C1 segment of cervical spinal cord (tissue), 14 donors: ENCODE results near the gene C2orf92.

ENCODE experiments used
- DNase-seq, 14 donors: peaks; one replicate each; lab custom pipeline; 2025; lab: John Stamatoyannopoulos, UW

Gene C2orf92

DNA sequence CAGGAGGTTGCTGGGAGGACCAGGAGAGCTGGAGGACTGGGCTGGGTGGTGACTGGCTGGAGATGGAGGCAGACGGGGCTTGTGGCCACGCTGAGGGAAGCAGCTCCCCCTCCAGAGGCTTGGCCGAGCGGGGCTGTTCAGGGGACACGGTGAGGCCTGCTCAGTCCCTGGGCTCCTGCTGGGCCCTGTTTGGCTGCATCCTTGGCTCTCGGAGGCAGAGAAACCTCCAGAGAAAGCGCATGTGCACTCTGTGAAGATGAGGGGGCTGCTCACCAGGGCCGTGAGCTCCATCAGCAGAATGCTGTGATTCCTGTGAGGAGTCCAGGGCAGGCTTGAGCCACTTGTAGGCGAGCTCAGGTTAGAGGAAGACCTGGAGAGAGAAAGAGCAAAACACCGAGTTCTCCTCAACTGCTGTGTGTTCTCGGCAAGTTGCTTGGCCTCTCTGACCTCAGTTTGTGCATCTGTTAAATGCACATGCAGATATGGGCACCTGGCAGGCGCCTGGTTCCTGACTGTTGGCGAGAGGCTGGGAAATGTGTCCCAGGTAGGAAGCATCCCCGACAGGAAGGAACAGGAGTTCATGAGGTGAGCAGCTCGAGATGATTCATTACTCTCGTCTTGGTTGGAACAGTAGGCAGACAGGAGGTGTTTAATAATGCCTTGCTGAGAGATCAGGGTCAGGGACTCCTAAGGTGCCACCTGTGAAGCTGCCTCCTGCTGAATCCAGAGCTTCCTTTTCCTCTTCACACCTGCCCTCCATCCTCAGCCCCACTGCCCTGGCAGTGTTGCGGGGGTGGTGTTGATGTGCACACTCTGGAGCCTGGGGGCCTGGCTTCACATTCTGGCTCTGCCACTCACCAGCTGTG is 44.8 kb downstream of the C2orf92 start:
- no peak for DNase-seq

DNA sequence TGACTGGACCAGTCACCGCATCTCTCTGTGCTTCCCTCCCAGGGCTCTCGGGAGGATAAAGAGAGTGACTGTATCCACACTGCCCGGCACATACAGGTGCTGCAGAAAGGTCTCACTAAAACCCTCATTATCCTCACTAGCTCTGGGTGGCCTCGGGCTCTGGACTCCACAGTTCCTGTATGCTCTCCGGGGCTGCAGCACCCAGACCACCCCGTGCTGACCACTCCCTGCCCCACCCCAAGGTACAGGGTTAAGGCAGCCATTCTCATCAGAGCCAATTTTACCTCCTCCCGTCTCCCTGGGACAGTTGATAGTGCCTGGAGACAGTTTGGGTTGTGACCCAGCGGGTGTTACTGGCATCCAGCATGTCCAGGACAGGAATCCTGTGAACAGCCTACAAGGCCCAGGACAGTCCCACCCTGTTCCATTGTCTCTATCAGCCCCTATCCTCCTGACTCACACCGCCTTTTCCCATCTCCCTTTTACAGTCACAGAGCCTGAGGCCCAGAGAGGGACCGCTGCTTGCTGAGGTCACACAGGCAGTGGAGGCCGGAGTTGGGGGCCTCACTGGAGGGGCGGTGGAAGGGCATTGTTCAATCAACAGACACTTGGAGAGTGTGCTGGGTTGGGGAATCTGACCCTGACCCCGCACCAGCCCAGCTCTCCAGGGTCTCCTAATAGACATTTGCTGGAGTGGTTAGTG is 45.6 kb downstream of the C2orf92 start:
- DNase-seq: no peak

DNA sequence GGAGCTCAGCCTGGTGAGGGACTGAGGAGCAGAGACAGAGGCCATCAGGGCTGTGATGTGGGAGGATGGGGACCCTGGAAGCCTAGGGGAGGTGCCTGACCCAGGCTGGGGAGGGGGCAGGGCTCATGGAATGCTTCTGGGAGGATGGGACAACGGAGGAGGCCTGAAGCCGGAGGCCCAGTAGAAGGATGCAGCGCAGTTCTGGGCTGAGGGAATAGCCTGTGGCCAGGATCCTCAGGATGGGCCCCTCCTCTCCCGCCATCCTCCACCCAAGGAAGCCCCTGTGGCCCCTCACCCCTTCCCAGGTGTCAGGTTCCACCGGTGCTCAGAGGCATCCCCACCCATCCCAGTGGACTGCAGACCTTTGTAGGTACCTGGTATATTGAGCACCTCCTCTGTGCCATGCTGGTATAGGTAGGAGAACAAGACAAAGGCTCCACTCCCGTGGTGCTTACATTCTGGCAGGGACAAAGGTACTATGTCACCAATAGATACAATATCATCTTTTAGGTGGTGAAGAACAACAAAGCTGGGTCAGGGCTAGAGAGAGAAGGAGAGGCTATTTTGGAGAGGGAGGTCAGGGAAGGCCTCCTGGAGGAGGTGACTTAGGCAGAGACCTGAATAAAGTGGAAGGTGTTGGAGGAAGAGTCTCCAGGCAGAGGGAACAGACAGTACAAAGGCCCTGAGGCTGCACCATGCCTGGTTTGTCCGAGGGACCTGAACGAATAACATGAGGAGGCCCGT is 46.6 kb downstream of the C2orf92 start:
- no peak for DNase-seq

DNA sequence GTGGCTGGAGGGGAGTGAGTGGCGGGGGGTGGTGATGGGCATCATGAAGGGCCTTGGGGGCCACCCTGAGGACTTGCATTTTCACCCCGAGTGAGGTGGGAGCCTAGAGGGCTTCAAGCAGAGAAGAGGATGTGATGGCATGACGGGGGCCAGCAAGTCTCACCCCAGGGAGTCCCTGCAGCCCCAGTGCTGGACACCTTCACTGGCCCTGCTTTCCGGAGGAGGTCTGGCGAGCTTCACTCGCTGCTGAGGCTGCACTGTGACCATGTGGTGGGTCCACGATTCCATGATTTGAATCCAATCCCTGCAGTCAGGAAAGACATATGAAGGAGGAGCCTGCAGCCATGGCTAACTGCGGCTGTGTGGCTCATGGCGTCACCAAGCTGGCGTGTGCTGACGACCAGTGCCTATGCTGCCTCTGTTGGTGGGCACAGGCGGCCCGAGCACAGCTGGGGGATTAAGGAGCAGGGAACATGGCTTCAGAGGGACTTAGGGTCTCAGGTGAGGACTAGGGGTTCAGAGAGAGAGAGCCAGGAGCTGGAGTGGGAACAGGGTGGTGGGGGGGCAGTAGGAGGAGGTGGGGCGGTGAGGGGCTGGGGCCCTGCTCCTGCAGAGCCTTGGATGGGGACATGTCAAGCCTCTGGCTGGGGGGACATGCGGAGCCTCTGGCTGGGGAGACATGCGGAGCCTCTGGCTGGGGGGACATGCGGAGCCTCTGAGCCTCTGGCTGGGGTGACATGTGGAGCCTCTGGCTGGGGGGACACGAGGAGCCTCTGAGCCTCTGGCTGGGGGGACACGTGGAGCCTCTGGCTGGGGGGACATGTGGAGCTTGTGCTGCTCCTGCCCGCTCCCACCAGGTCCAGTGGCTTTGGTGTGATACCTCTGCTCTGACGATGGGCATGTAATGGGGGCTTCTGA is 47.4 kb downstream of the C2orf92 start:
- no peak for DNase-seq

DNA sequence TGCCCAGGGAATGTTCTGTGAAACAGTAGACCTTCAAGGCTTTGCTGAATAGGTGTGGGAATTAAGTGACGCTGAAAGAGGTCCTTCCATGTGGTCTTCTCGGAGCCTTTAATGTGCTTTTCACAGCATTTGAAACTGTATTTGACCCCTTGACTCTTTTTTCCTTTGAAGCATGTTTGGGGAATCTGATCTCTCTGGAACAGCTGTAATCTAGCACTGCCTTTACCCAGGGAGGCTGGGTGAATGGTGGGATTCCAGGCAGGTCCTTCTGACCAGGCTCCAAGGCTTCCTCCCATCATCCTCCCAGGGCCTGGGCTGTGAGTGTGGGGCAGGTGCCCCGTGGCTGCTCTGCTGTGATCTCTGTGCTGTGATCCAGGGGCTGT is 48.1 kb downstream of the C2orf92 start:
- DNase-seq: no peak

DNA sequence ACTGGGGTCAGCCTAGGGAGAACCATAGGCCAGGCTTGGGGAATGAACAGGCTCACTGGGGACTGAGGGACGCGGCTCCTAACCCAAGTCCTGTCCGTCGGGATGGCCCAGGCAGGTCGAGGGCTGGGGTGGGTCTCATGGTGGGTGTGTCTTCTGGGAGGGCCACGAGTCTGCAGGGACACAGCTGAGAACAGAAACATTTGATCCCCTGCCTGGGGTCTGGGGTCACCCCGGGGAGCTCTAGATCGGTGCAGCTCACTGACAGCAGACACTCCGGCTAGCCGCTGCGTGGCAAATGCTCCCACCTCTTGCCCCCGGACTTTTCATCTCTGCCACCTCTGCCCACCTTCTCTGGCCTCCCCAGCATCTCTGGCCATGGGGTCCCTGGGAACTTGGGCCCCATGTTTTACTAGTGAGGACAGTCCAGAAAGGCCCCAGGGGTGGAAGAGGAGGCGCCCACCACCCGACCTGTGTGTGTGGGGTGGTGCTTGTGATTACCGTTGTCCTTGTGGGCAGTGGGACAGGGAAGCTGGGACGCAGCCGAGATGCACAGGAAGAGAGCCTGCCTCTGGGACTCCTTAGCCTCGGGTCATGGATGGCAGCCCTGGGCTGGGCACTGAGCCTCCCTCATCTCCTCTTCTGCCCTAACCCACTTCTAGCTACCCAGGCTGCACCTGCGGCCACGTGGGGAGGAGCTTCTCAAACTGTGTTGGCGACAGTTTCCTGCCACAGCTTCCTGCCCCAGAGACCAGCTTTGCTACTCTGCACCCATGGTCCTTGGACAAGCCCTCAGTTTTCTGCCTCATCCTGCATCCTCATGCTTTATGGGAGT is 48.8 kb downstream of the C2orf92 start:
- DNase-seq: no peak

DNA sequence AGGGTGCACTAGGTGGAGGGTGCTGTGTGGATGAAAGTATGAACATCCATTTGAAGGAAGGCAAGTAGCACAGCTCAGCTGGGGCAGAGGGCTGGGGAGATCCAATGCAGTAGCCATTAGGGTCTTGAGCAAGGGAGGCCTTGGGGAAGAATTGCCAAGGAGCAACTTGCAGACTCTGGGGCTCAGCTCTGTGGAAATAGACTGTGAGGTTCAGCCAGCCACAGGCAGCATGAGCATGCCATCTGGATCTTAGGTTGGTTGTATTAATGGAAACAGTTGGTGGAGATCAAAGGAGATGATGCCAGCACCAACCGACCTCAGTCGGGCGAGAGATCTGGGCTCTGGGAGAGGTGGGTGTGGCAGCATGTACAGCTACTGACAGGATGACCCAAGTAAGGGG is 49.4 kb downstream of the C2orf92 start:
- DNase-seq: no peak

DNA sequence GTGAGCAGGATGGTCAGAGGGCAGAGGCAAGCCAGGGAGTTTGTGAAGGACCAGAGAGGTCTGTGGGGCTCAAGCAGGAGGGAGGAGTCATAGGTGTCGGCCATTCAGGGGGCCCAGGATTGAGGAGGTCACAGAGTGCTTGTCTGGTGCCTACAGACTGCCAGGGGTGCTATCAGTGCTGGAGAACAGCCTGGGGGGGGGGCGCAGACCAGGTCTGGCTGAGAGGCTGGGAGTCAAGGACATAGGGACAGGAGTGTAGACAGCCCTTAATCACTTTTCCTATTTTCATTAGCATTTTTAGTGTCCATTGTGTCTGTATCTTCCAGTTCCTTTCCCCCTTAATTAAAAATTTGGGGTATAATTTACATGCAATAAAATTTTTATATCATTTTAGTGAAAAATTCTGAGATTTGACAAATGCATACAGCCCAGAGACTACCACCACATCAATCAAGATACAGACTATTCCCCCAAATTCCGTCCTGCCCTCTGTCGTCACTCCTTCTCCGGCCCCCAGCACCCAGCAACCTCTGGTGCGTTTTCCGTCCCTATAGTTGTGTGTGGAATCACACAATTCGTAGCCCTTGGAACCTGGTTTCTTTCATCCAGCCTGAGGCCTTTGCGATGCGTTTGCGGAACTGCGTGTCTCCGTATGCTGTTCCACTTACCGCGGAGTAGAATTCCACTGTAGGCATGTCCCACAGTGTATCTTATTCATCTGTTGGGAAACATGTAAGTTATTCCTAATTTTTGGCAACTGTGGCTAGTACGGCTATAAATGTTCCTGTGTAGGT is 50.0 kb downstream of the C2orf92 start:
- no peak for DNase-seq

DNA sequence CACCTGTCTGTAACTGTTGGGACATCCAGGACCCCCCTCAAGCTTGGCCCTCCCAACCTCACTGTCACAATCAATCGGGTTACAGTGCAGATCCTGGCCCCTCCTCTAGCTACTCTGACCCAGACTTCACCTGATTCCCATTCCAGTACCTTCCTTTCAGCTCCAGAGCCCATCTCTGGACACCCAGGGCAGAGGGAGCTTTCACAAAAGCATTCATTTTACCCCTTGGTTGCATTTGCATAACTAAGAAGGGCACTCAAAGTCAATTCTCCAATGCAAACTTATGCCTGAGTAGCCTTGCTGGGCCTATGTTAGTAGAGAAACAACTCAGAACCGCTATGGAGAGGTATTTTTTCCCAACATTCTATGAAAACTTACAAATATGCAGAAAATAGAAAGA is 51.2 kb downstream of the C2orf92 start:
- DNase-seq: no peak

DNA sequence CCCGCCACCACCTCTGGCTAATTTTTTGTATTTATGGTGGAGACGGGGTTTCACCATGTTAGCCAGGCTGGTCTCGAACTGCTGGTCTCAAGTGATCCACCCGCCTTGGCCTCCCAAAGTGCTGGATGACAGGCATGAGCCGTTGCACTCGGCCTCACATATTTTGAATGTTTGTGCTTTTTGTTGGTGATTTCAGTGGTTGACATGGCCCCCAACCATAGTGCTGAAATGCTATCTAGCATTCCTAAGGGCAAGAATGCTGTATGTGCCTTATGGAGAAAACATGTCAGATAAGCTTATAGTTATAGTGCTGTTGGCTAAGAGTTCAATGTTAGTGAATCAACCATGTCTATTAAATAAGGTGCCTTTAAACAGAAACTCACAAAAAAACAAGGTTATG is 52.7 kb downstream of the C2orf92 start:
- no peak for DNase-seq

DNA sequence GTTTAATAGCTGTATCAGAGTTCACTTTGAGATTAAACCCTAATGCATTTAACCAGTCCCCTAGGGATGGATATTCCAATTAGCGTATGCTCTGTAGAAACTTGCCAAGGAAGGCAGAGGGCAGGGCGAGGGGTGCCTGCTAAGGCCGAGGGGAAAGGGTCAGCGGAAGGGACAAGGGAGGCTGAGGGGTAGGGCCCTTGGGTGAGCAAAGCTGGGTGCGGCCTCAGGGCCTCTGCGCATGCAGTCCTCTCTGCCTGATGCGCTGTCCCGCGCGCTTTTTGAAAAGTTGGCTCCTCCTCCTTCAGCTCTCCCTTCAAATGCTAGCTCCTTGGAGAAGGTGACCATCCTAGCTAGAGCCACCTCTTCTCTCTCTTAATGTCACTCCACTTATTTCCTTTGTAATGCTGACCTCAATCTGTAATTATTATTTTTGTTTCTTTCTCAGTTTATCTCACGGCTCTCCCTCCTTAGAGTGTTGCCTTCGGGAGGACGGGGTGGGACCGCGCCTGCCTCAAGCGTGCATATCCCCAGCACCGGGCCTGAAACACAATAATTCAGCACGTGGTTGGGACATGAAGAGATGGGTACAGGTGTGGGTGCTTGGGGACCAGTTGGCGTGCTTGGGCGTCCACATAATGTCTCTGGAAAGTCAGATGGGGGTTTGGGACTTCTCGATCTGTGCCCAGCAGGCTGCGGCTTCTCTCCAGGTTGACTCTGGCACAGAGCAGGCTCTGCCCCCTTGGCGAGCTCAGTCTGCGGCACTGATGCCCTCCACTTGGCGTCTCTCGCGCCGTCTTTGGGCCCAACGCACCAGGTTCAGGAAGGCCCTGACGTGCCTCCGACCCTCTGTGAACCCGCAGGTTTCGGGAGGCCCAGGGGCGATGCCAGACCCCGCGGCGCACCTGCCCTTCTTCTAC is 53.9 kb downstream of the C2orf92 start:
- DNase-seq: no peak

DNA sequence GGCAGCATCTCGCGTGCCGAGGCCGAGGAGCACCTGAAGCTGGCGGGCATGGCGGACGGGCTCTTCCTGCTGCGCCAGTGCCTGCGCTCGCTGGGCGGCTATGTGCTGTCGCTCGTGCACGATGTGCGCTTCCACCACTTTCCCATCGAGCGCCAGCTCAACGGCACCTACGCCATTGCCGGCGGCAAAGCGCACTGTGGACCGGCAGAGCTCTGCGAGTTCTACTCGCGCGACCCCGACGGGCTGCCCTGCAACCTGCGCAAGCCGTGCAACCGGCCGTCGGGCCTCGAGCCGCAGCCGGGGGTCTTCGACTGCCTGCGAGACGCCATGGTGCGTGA is 54.5 kb downstream of the C2orf92 start:
- DNase-seq: no peak

DNA sequence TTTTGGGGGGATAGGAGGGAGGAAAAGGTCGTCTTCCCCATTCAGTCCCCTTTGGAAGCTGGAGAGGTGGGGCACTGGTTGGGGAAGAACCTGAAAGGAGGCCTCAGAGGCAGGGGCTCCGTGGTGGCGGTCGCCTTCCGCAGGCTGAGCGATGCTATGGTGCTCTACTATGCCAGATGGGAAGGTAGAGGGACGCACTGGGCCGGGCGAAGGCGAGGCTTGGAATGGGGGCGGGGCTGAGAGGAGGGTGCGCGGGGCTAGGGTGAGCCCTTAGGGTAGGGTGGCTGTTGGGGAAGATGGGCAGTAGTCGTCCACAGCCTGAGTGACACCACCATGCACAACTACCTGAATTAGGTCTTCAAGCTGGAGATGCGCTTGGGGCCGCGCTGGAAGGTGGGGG is 55.0 kb downstream of the C2orf92 start:
- DNase-seq: no peak

DNA sequence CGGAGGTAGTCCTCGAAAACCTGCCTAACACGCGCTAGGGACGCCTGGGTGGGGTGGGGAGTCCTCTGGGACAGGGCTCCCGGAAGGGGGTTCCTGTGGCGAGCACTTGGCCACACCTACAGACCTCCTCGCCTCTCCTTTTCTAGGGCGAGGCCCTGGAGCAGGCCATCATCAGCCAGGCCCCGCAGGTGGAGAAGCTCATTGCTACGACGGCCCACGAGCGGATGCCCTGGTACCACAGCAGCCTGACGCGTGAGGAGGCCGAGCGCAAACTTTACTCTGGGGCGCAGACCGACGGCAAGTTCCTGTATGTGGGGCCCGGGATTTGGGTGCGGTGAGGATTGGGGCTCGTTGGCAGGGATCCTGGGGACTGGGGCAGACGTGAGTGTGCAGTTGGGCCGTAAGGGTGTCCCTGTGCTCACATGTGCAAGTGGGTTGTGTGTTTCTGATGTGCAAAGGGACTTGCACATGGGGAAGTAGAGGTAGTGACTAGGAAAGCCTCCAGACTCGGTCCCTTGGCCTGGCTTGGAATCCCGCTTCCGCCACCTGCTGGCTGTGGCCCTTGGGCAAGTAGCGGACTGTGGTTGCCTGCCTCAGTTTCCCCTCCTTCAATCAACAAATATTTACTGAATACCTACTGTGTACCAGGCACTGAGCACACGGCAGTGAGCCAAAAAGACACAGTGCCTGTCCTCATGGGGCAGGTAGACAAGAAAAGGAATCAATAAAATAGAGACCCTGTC is 55.6 kb downstream of the C2orf92 start:
- no peak for DNase-seq

DNA sequence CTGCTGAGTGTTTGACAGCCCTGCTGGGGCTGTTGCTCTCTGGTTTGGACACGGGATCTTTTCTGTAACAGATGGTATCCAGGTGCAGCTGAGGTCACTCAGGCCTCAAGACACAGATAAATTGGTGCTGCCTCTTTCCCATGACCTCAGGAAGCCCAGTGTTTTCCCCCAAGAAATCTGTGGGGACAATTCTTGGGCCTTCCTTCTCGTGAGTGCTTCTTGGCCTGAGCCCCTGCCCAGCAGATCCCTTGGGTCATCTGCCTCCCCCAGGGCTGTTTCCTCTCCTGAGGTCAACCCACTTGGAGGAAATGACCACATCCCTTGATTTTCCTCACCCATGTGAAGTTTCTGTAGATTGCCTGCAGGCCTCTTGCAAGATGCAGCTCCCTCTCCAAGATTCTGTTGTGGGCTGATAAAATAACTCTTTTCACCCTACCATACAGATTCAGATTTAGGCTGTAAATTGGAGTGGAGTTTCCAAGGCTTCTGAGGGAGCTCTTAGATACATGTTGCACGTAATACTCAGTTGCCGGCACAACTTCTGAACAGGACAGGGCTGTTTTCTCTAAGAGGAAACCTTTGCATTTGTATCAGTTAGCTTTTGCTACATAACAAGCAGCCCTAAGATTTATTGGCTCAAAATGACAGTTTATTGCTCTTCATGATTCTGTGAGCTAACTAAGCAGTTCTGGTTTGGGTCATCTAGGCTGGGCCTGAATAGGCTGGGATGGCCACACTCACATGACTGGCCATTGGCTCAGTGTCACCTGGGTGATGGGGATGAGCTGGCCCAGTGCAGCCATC is 57.0 kb downstream of the C2orf92 start:
- DNase-seq: no peak

DNA sequence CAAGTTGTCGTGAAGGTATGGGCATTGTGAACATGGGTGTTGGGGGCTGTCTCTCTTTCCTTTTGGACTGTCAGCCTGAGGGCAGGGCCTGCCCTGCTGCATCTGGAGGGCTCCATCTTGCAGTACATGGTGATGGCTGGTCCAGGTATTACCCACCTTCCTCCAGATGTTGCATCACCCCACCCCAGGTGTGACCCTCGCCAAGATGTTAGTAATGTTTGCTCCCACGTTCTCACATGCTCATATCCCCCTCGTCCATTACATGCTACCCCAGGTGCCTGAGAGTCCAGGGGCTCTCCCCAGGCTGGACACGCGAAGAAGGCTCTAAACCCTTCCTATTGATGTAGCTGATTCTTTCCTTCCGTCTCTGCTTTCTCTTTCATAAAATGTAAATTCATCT is 57.8 kb downstream of the C2orf92 start:
- DNase-seq: no peak

DNA sequence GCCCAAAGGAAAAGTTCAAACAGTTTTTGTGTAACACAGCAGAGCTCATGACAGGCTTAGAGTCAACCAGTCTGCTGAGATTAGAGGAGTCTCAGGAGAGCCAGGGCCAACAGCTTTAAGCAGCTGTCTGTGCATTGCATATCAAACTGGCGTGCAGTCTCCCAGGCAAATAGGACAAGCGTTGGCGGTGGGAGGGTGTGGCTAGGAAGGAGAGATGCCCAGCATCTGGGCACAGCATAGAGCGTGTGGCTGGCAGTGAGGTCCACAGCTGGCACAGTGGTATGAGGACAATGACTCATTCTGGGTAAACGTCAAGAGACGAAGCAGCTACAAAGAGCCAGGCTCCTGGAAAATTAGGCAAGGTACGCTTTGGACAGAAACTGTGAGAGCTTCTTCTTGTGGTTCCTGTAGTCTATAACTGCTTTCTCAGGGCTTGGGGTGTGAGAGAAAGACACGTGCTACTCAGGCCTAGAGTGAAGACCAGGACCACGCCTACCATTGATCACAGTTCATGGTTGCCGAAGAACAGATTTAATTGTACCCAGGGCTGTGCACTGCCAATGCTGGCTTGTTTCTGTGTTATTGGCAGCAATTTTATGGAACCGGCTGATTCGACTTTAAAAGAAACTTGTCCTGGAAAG is 58.7 kb downstream of the C2orf92 start:
- DNase-seq: peak in 1 of 14 donors; percentile 22
